ENCODE measurements around the gene FNIP1. TPM values are rescaled to one million over a fixed set of nuclear protein-coding genes. Genes with fewer than 3 reads are reported as not detected.

Gene FNIP1
- total and polyA plus RNA-seq, 2 donors (not counting 1 experiment from before 2014, with no cell fraction given) = 10.3 to 52.8 TPM

- Mint-ChIP-seq H3K4me1 (peaks cover 38% of the 10 kb centered on the region), H3K9me3 (ENCODE audit: insufficient read depth) (no peaks in the 10 kb centered on the region), H3K27me3 (no peaks in the 10 kb centered on the region), H3K27ac (no peak overlapping the region), H3K4me3 (no peak overlapping the region)
- Histone ChIP-seq H3K27ac (ENCODE audit: low read length in 2 of 2) (no peak overlapping the region), H3K36me3 (replicated peaks in 1 of 2; ENCODE audit: control extremely low read depth in 1 of 2, control insufficient read depth in 1 of 2, extremely low read depth in 1 of 2, insufficient read depth in 2 of 2, low read length in 1 of 2) (peaks cover 5 to 20% of the 10 kb centered on the region in 2 experiments), H3K4me1 (ENCODE audit: control insufficient read depth in 2 of 2, insufficient read depth in 2 of 2, low read length in 2 of 2) (peaks cover 14 to 19% of the 10 kb centered on the region in 2 donors), H2AFZ (ENCODE audit: insufficient read depth, low read depth, low read length, poor library complexity, severe bottlenecking) (no peak overlapping the region), H3K79me2 (ENCODE audit: control insufficient read depth, insufficient read depth, low read length) (peaks cover 70% of the 10 kb centered on the region), H4K20me1 (ENCODE audit: control insufficient read depth, insufficient read depth, low read length, poor library complexity, severe bottlenecking) (peaks cover 37% of the 10 kb centered on the region), H3K4me3 (ENCODE audit: control extremely low read depth in 1 of 5, extremely low read depth in 1 of 5, insufficient read depth in 1 of 5, low read depth in 2 of 5, low read length in 4 of 5) (no peak overlapping the region), H3K9ac (ENCODE audit: low read length) (no peak overlapping the region), H3K27me3 (replicated peaks in 1 of 4; ENCODE audit: control extremely low read depth in 1 of 4, control insufficient read depth in 3 of 4, insufficient read depth in 4 of 4, low read length in 3 of 4) (no peaks in the 10 kb centered on the region), H3K4me2 (replicated peaks; ENCODE audit: low read depth, low read length, poor library complexity, severe bottlenecking) (no peak overlapping the region), H3K9me3 (ENCODE audit: control extremely low read depth in 1 of 3, control insufficient read depth in 2 of 3, insufficient read depth in 1 of 3, low read length in 2 of 3) (no peaks in the 10 kb centered on the region)
- no peak for TF ChIP-seq EZH2 (IDR thresholded peaks at IDR 0.05; ENCODE audit: borderline replicate concordance, insufficient read depth, low read depth, low read length, poor library complexity, severe bottlenecking)
- no peak for TF ChIP-seq CTCF (IDR thresholded peaks at IDR 0.05)
- DNase-seq (no peak), ATAC-seq (ENCODE audit: low read depth) (no peak)
- no CpG with 5 or more reads among the region's 2 CpGs for WGBS (ENCODE audit: insufficient coverage)
- CTCF ChIA-PET = interaction anchor here (0.5 to 1.8 kb wide), 2 partner anchors 16 to 66 kb away, joined by 5 to 13 read pairs; no protein-coding TSS in a partner anchor
- intact Hi-C loops (cut with micrococcal nuclease) = no loop called here
- POLR2A ChIA-PET = no interaction called here
Measured at GRCh38 chr5:131605086-131605485, 191.7 kb downstream of the FNIP1 start.

GRCh38 chr5:131595088-131596033 is 201.5 kb downstream of the FNIP1 start:
- ChIA-PET CTCF (interaction anchor here (2.9 to 10.4 kb wide), 2 partner anchors 413 to 468 kb away, joined by 11 to 405 read pairs; partner anchors contain the start of gene ACSL6), POLR2A (no interaction called here)
- no peak for ATAC-seq (ENCODE audit: low read depth)
- peaks cover 18 to 24% of the 10 kb centered on the region in 2 donors for H3K4me1 ChIP-seq (ENCODE audit: control insufficient read depth in 2 of 2, insufficient read depth in 2 of 2, low read length in 2 of 2)
- H3K79me2 ChIP-seq (ENCODE audit: control insufficient read depth, insufficient read depth, low read length) = peaks cover 52% of the 10 kb centered on the region
- Mint-ChIP-seq H3K9me3 (ENCODE audit: insufficient read depth) (no peaks in the 10 kb centered on the region), H3K4me3 (peak overlapping the region; percentile 34), H3K4me1 (peaks cover 45% of the 10 kb centered on the region), H3K27ac (peak overlapping the region; percentile 67), H3K27me3 (no peaks in the 10 kb centered on the region)
- H3K27me3 ChIP-seq (replicated peaks in 1 of 4; ENCODE audit: control extremely low read depth in 1 of 4, control insufficient read depth in 3 of 4, insufficient read depth in 4 of 4, low read length in 3 of 4) = no peaks in the 10 kb centered on the region
- intact Hi-C loops (cut with micrococcal nuclease) = no loop called here
- peak overlapping the region; percentile 18 for H3K4me2 ChIP-seq (replicated peaks; ENCODE audit: low read depth, low read length, poor library complexity, severe bottlenecking)
- no peak for DNase-seq
- no peak overlapping the region for H2AFZ ChIP-seq (ENCODE audit: insufficient read depth, low read depth, low read length, poor library complexity, severe bottlenecking)
- peaks cover 0 to 8% (median 0%) of the 10 kb centered on the region in 3 donors for H3K9me3 ChIP-seq (ENCODE audit: control extremely low read depth in 1 of 3, control insufficient read depth in 2 of 3, insufficient read depth in 1 of 3, low read length in 2 of 3)
- H4K20me1 ChIP-seq (ENCODE audit: control insufficient read depth, insufficient read depth, low read length, poor library complexity, severe bottlenecking) = peaks cover 7% of the 10 kb centered on the region
- H3K9ac ChIP-seq (ENCODE audit: low read length) = no peak overlapping the region
- H3K36me3 ChIP-seq (replicated peaks in 1 of 2; ENCODE audit: control extremely low read depth in 1 of 2, control insufficient read depth in 1 of 2, extremely low read depth in 1 of 2, insufficient read depth in 2 of 2, low read length in 1 of 2) = peaks cover 3 to 11% of the 10 kb centered on the region in 2 experiments
- 100% methylated on average over 2 of the region's 8 CpGs for WGBS (ENCODE audit: insufficient coverage)
- TF ChIP-seq EZH2 (IDR thresholded peaks at IDR 0.05; ENCODE audit: borderline replicate concordance, insufficient read depth, low read depth, low read length, poor library complexity, severe bottlenecking) = no peak
- TF ChIP-seq CTCF (IDR thresholded peaks at IDR 0.05) = no peak
- no peak overlapping the region for H3K4me3 ChIP-seq (ENCODE audit: control extremely low read depth in 1 of 5, extremely low read depth in 1 of 5, insufficient read depth in 1 of 5, low read depth in 2 of 5, low read length in 4 of 5)
- H3K27ac ChIP-seq (ENCODE audit: low read length in 2 of 2) = no peak overlapping the region
